Naive thymus-derived CD4-positive, alpha-beta T cell (primary cell): Measurements from ENCODE around the gene NARS2. TPM values are rescaled to one million over a fixed set of nuclear protein-coding genes. Genes with fewer than 3 reads are reported as not detected.
"Not testable (repeated sequence)": the region's sequence is repeated elsewhere in the genome, so short reads cannot be mapped to it uniquely, and the experiment has no call there.

Source experiments
- ATAC-seq: fragments of 150-1000 bp; cut with Tn5 transposase; 2 replicates; pipeline ENCODE4 v1.10.0; 2021; ENCODE audit warnings: mild to moderate bottlenecking, moderate library complexity
- CTCF ChIA-PET: fragments of 350-600 bp; sonication (Branson Sonifier 250); formaldehyde crosslinking; loops from one replicate; lab custom pipeline; 2021; ENCODE audit warnings: antibody characterized with exemption; lab: Charles Lee
- POLR2A ChIA-PET: fragments of 350-600 bp; sonication (Branson Sonifier 250); formaldehyde crosslinking; loops from one replicate; lab custom pipeline; 2021; ENCODE audit warnings: antibody characterized with exemption, inconsistent platforms; lab: Charles Lee
- DNase-seq, 9 donors: peaks; one replicate each; pipeline versions ENCODE4 v3.0.0 to v3.0.0-alpha.2; 2020 to 2022; ENCODE audit warnings: mixed read lengths in 1 of 9
- H3K27ac ChIP-seq: one replicate; pipeline ENCODE4 v1.7.0; 2013; ENCODE audit warnings: mild to moderate bottlenecking, low read depth, low read length, moderate library complexity
- H3K27me3 ChIP-seq, 2 donors: one replicate each; pipeline ENCODE4 v1.7.0; 2013; ENCODE audit warnings: low read length in 2 of 2, mild to moderate bottlenecking in 2 of 2, moderate library complexity in 2 of 2; ENCODE audit not compliant: control insufficient read depth in 2 of 2, insufficient read depth in 2 of 2
- H3K36me3 ChIP-seq, 3 experiments: 1 replicate in 2 of 3; 2 replicates in 1 of 3; pipeline ENCODE4 v1.7.0; 2013; ENCODE audit warnings: low read length in 3 of 3, mild to moderate bottlenecking in 3 of 3, moderate library complexity in 1 of 3; ENCODE audit not compliant: insufficient read depth in 3 of 3, control insufficient read depth in 2 of 3
- H3K4me1 ChIP-seq, 2 donors: one replicate each; pipeline ENCODE4 v1.7.0; 2013; ENCODE audit warnings: low read length in 2 of 2, mild to moderate bottlenecking in 2 of 2, moderate library complexity in 1 of 2; ENCODE audit not compliant: control insufficient read depth in 2 of 2, insufficient read depth in 2 of 2
- H3K4me3 ChIP-seq: 2 replicates; pipeline ENCODE4 v1.7.0; 2013; ENCODE audit warnings: mild to moderate bottlenecking, low read length
- H3K9me3 ChIP-seq, 3 experiments: 1 replicate in 2 of 3; 2 replicates in 1 of 3; pipeline ENCODE4 v1.7.0; 2013; ENCODE audit warnings: low read length in 3 of 3; ENCODE audit not compliant: control insufficient read depth in 2 of 3
- H3K27ac Mint-ChIP-seq, 9 donors: one replicate each; pipeline ENCODE4 v1.8.0; 2020 to 2022; ENCODE audit warnings: mixed read lengths in 9 of 9, mild to moderate bottlenecking in 8 of 9, moderate library complexity in 5 of 9, inconsistent platforms in 2 of 9
- H3K27me3 Mint-ChIP-seq, 5 donors: one replicate each; pipeline ENCODE4 v1.8.0; 2021 to 2022; ENCODE audit warnings: mixed read lengths in 5 of 5, mild to moderate bottlenecking in 1 of 5
- H3K36me3 Mint-ChIP-seq, 5 donors: one replicate each; pipeline ENCODE4 v1.8.0; 2020 to 2022; ENCODE audit warnings: mixed read lengths in 5 of 5, mild to moderate bottlenecking in 3 of 5, inconsistent platforms in 1 of 5
- H3K4me1 Mint-ChIP-seq, 7 donors: one replicate each; pipeline ENCODE4 v1.8.0; 2020 to 2022; ENCODE audit warnings: mixed read lengths in 7 of 7, mild to moderate bottlenecking in 3 of 7, inconsistent platforms in 1 of 7
- H3K4me3 Mint-ChIP-seq, 10 donors: one replicate each; pipeline ENCODE4 v1.8.0; 2020 to 2022; ENCODE audit warnings: mild to moderate bottlenecking in 10 of 10, mixed read lengths in 10 of 10, moderate library complexity in 6 of 10, inconsistent platforms in 2 of 10
- H3K9me3 Mint-ChIP-seq, 11 donors: one replicate each; pipeline ENCODE4 v1.8.0; 2020 to 2022; ENCODE audit warnings: mixed read lengths in 11 of 11, mild to moderate bottlenecking in 4 of 11, inconsistent platforms in 1 of 11, moderate library complexity in 1 of 11
- intact Hi-C, 2 donors: fragments of 100-400 bp; cut with micrococcal nuclease; formaldehyde crosslinking; loops; one replicate each; pipeline ENCODE4 v1.15.1; 2023
- polyA plus RNA-seq, 2 donors: library from polyadenylated mRNA; unstranded; fragments of 300-500 nt; fragmentation: Illumina TruSeq; gene quantifications; one replicate each; pipeline ENCODE4 v1.2.3, GENCODE V29; 2021
- total RNA-seq, 6 experiments: library from RNA in 5 of 6; stranded (reverse) in 5 of 6; gene quantifications; 1 replicate in 5 of 6; 2 replicates in 1 of 6; pipeline ENCODE4 v1.2.3 and lab custom pipeline; 2021 to 2026

The NARS2 gene
- total and polyA plus RNA-seq, 7 experiments from 2014 or later = 9.3 to 21.5 (median 19.0) TPM

- no peak overlapping the region for H3K27ac Mint-ChIP-seq
- no peak overlapping the region for H3K27ac ChIP-seq
- H3K4me1 ChIP-seq = no peaks in the 10 kb centered on the region
- H3K9me3 Mint-ChIP-seq = peaks cover 0 to 6% (median 0%) of the 10 kb centered on the region in 11 donors
- no peaks in the 10 kb centered on the region for H3K27me3 ChIP-seq
- ChIA-PET POLR2A (no interaction called here), CTCF (no interaction called here)
- H3K4me3 Mint-ChIP-seq = no peak overlapping the region
- no peaks in the 10 kb centered on the region for H3K9me3 ChIP-seq
- no peak for ATAC-seq
- no peaks in the 10 kb centered on the region for H3K36me3 ChIP-seq
- DNase-seq = no peak
- H3K36me3 Mint-ChIP-seq = no peaks in the 10 kb centered on the region
- peaks cover 0 to 18% (median 4%) of the 10 kb centered on the region in 5 donors for H3K27me3 Mint-ChIP-seq
- no peaks in the 10 kb centered on the region for H3K4me1 Mint-ChIP-seq
- H3K4me3 ChIP-seq = no peak overlapping the region
- intact Hi-C loops = no loop called here
Observed at GRCh38 chr11:78612721-78613377, 38.2 kb upstream of the NARS2 start.

- ATAC-seq, H3K36me3 Mint-ChIP-seq, CTCF ChIA-PET, H3K4me3 Mint-ChIP-seq, intact Hi-C loops, H3K36me3 ChIP-seq, H3K4me3 ChIP-seq, H3K27ac ChIP-seq, POLR2A ChIA-PET, H3K27ac Mint-ChIP-seq, DNase-seq, H3K4me1 ChIP-seq, H3K9me3 ChIP-seq, H3K9me3 Mint-ChIP-seq, H3K4me1 Mint-ChIP-seq, H3K27me3 ChIP-seq: not testable (repeated sequence)
- H3K27me3 Mint-ChIP-seq = peaks cover 0 to 15% (median 7%) of the 10 kb centered on the region in 5 donors
Observed at GRCh38 chr11:78609321-78609720, 34.7 kb upstream of the NARS2 start.

GRCh38 chr11:78607696-78608095 is 33.0 kb upstream of the NARS2 start:
- H3K4me1 ChIP-seq = no peaks in the 10 kb centered on the region
- Mint-ChIP-seq H3K9me3 (no peaks in the 10 kb centered on the region), H3K36me3 (no peaks in the 10 kb centered on the region), H3K27ac (no peak overlapping the region), H3K27me3 (peaks cover 0 to 15% (median 7%) of the 10 kb centered on the region in 5 donors), H3K4me1 (no peaks in the 10 kb centered on the region), H3K4me3 (no peak overlapping the region)
- ChIA-PET POLR2A (no interaction called here), CTCF (no interaction called here)
- ATAC-seq (no peak), DNase-seq (no peak)
- H3K27me3 ChIP-seq = no peaks in the 10 kb centered on the region
- no peaks in the 10 kb centered on the region for H3K36me3 ChIP-seq
- intact Hi-C loops = no loop called here
- H3K27ac ChIP-seq = no peak overlapping the region
- H3K4me3 ChIP-seq = no peak overlapping the region
- H3K9me3 ChIP-seq = no peaks in the 10 kb centered on the region

GRCh38 chr11:78606667-78607066 is 32.0 kb upstream of the NARS2 start:
- no peak overlapping the region for H3K4me3 Mint-ChIP-seq
- peaks cover 0 to 20% (median 17%) of the 10 kb centered on the region in 5 donors for H3K27me3 Mint-ChIP-seq
- H3K9me3 ChIP-seq = no peaks in the 10 kb centered on the region
- no peak overlapping the region for H3K27ac Mint-ChIP-seq
- H3K27me3 ChIP-seq = no peaks in the 10 kb centered on the region
- H3K4me1 ChIP-seq = no peaks in the 10 kb centered on the region
- DNase-seq (no peak), ATAC-seq (no peak)
- intact Hi-C loops = no loop called here
- CTCF ChIA-PET = interaction anchor here (0.7 kb wide), 1 partner anchor 188 kb away, joined by 4 read pairs; no protein-coding TSS in a partner anchor
- no peaks in the 10 kb centered on the region for H3K4me1 Mint-ChIP-seq
- H3K4me3 ChIP-seq = no peak overlapping the region
- POLR2A ChIA-PET = no interaction called here
- no peak overlapping the region for H3K27ac ChIP-seq
- H3K9me3 Mint-ChIP-seq = no peaks in the 10 kb centered on the region
- no peaks in the 10 kb centered on the region for H3K36me3 Mint-ChIP-seq
- H3K36me3 ChIP-seq = no peaks in the 10 kb centered on the region

- peaks cover 12 to 30% (median 18%) of the 10 kb centered on the region in 5 donors for H3K27me3 Mint-ChIP-seq
- CTCF ChIA-PET = no interaction called here
- H3K36me3 ChIP-seq = no peaks in the 10 kb centered on the region
- H3K4me1 Mint-ChIP-seq = no peaks in the 10 kb centered on the region
- POLR2A ChIA-PET = no interaction called here
- ATAC-seq (no peak), DNase-seq (no peak)
- H3K4me3 ChIP-seq = no peak overlapping the region
- H3K27ac Mint-ChIP-seq = no peak overlapping the region
- intact Hi-C loops = no loop called here
- no peak overlapping the region for H3K27ac ChIP-seq
- H3K4me3 Mint-ChIP-seq = no peak overlapping the region
- no peaks in the 10 kb centered on the region for H3K27me3 ChIP-seq
- H3K4me1 ChIP-seq = no peaks in the 10 kb centered on the region
- peaks cover 0 to 3% (median 0%) of the 10 kb centered on the region in 11 donors for H3K9me3 Mint-ChIP-seq
- H3K36me3 Mint-ChIP-seq = no peaks in the 10 kb centered on the region
- H3K9me3 ChIP-seq = no peaks in the 10 kb centered on the region
Observed at GRCh38 chr11:78605296-78605695, 30.6 kb upstream of the NARS2 start.

GRCh38 chr11:78603792-78604191 is 29.1 kb upstream of the NARS2 start:
- H3K36me3 Mint-ChIP-seq = no peaks in the 10 kb centered on the region
- H3K27ac ChIP-seq = no peak overlapping the region
- DNase-seq = no peak
- intact Hi-C loops = no loop called here
- no peaks in the 10 kb centered on the region for H3K9me3 ChIP-seq
- H3K4me3 Mint-ChIP-seq = no peak overlapping the region
- no peaks in the 10 kb centered on the region for H3K27me3 ChIP-seq
- H3K27ac Mint-ChIP-seq = no peak overlapping the region
- no peaks in the 10 kb centered on the region for H3K4me1 Mint-ChIP-seq
- CTCF ChIA-PET = no interaction called here
- H3K4me1 ChIP-seq = no peaks in the 10 kb centered on the region
- no peaks in the 10 kb centered on the region for H3K36me3 ChIP-seq
- peaks cover 14 to 42% (median 25%) of the 10 kb centered on the region in 5 donors for H3K27me3 Mint-ChIP-seq
- peaks cover 0 to 6% (median 0%) of the 10 kb centered on the region in 11 donors for H3K9me3 Mint-ChIP-seq
- POLR2A ChIA-PET = no interaction called here
- no peak overlapping the region for H3K4me3 ChIP-seq
- no peak for ATAC-seq

GRCh38 chr11:78602771-78603170 is 28.1 kb upstream of the NARS2 start:
- H3K4me1 Mint-ChIP-seq, H3K27ac Mint-ChIP-seq, POLR2A ChIA-PET, H3K36me3 ChIP-seq, H3K9me3 ChIP-seq, H3K4me3 Mint-ChIP-seq, ATAC-seq, H3K36me3 Mint-ChIP-seq, intact Hi-C loops, H3K9me3 Mint-ChIP-seq, DNase-seq, H3K27ac ChIP-seq, H3K4me1 ChIP-seq, H3K4me3 ChIP-seq, CTCF ChIA-PET, H3K27me3 ChIP-seq: not testable (repeated sequence)
- peaks cover 14 to 46% (median 25%) of the 10 kb centered on the region in 5 donors for H3K27me3 Mint-ChIP-seq
